Cortex of kidney (tissue), 1 donor: ENCODE measurements around the gene DYNC2H1.

Experiments
- DNase-seq: peaks from one replicate; lab custom pipeline; 2025; lab: John Stamatoyannopoulos, UW

The DYNC2H1 gene

DNA sequence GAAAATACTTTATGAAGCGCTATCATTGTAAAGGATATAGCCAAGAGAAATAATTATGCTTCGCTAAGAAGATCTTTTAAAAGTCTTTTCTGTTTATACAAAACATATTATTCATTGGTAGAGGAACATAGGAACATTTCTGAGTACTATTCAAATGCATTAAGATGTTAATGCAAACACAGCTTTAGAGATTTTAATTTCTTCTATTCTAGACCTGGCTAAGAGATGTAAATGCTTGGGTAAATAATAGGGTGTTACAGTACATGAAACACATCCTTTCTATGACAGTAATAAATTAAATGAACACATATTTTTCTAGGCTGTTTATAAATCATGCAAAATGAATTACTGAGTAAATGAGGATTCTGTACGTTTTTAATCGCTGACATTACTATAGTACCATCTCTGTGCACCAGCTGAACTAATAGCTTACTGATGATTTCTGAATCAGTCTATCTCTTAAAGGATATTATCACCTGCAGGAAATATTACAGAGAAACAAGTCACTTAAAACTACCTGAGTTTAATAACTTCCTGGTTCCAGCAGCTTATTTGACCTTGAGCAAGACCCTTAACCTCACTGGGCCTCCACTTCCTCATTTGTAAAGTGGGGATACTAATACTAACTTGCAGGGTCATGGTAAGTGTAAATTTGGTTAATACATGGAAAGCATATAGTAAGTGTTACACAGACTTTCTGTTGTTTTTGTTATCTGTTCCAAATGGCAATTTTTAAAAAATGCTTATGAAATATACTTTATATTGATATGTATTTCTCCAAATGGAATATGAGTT, 344.9 kb downstream of the DYNC2H1 start:
- no peak for DNase-seq

DNA sequence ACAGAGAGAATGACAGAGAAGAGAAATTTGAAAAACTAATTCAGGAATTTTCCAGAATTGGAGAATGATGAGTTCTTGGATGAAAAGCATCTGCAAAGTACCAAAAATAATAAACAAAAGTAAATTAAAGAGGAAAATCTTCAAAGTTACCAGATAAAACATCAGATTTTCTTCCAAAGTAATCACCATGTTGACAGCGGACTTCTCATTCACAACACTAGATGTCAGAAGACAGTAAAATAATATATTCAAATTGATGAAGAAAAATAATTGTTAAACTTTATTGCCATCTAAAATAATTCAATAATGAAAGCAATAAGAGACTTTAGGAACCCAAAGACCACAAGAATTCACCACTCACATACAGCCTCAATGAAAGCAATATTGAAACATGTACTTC, 355.2 kb downstream of the DYNC2H1 start:
- DNase-seq: no peak

GRCh38 chr11:103465555-103466140, 356.4 kb downstream of the DYNC2H1 start:
- no peak for DNase-seq

DNA sequence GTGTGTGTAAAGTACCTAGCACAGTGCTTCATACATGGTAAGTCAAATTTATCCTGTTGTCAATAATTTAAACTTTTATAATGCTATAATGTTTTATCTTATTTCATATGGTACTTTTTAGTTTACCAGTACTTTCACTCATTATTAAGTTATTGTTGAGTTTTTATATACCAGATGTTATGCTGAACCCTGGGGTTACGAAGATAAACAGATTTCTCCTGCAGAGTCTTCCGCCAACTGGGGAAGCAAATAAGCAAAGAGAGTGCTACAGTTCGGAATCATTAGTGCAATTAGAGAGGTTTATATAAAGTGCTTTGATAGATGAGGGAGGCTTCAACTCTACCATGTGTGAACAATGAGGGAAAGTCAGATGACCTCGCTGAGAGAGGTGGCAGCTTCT, 362.3 kb downstream of the DYNC2H1 start:
- no peak for DNase-seq

GRCh38 chr11:103476874-103477273, 367.6 kb downstream of the DYNC2H1 start:
- no peak for DNase-seq

DNA sequence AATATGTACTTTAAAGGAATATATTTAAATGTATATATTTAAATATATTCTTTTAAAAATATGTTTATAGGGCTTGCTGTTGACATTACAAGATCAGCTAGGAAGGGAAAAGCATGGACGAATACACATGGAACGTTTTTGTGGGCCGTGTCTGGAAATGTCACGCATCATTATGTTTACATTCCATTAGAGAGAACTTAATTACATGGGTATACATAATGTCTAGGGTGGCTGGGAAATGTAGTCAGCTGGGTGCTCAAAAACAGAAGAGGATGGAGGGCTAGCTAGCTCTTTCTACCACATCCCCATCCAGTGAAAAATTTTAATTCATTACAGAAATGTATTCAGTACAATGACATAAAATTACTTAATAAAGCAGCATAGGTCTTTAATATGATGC, 371.2 kb downstream of the DYNC2H1 start:
- no peak for DNase-seq

- DNase-seq: no peak
Measured at GRCh38 chr11:103483996-103484395, 374.8 kb downstream of the DYNC2H1 start.

DNA sequence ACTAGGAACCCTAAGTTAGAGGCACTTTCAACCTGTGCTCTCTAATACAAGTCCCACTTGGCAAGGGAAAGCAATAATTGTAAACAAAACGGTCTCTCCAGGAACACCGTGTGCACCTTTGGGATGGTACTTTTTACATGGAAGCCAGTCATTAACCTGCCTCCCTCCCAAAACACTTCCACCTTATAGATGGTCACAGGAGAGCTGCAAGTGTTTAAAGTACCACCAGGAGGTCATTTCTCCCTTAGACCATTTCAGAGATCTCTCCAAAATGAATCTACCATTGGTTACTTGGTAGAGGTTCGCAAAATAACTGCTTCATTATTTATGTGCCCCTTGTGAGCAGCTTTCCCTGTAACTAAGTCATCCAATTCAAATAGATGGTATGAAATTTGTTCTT, 375.3 kb downstream of the DYNC2H1 start:
- no peak for DNase-seq

DNA sequence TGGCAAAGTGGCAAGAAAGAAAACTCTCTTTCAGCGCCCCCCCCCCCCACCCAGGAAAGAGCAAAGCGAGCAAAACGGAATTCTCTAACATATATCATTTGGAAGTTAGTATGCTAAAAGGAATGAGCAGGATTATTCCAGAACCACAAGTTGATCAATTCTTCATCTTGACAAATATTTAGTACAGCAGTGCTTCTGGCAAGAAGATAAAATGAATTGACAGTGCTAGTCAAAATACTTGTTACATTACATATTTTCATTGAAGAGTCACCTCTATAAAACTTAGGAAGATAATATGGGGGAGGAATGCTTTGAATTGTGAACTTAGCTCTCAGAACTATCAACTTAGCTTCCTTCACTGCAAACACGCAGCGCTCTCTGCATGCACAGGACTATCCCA, 377.4 kb downstream of the DYNC2H1 start:
- DNase-seq: no peak

GRCh38 chr11:103487113-103487512, 377.9 kb downstream of the DYNC2H1 start:
- no peak for DNase-seq

- no peak for DNase-seq
Measured at GRCh38 chr11:103488031-103488461, 378.8 kb downstream of the DYNC2H1 start.

DNA sequence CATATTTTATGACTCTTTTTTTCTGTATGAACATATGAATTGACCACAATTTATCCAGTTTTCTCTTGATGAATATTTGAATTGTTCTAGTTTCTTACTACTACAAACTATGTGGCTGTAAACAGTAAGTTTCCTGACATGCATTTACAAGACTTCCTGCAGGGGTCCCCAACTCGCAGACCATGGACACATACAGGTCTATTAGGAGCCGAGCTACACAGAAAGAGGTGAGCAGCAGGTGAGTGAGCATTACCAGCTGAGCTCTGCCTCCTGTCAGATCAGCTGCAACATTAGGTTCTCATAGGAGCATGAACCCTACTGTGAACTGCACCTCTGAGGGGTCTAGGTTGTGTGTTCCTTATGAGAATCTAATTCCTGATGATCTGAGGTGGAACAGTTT, 379.4 kb downstream of the DYNC2H1 start:
- no peak for DNase-seq

DNA sequence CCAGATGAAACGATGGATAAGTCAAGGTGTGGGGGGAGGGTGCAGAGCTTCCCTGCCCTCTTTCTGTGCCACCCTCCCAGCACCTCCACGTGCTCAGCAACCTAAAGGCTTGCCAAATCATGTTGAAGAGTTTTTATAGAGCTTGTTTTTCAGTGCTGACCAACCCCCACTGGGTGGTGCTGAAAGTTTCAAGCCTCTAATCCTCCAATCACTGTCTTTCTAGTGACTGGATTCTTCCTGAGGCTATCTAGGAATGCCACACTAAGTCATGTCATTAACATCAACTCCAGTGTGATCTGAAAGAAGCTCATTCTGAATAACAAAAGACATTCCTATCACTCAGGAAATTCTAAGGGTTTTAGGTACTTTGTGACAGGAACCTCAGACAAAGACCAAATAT, 382.6 kb downstream of the DYNC2H1 start:
- no peak for DNase-seq

DNA sequence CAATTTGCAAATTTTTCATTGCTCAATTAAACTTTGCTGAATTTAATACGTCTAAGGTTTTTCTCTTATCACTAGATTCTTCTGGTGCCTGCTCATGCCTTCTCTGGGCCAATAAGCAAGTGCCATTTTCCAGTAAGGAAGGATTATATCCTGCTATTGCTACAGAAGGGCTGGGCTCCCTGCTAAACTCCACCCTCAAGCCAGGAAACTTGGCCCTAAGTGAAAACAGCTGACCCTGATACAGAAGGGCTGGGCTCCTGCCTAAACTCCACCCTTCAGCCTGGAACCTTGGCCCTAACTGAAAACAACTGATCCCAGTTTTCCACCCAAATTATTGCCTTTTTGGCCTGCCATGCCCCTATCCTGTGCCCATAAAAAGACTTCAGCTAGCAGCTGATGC, 385.3 kb downstream of the DYNC2H1 start:
- no peak for DNase-seq

GRCh38 chr11:103497268-103497667, 388.0 kb downstream of the DYNC2H1 start:
- DNase-seq: no peak

DNA sequence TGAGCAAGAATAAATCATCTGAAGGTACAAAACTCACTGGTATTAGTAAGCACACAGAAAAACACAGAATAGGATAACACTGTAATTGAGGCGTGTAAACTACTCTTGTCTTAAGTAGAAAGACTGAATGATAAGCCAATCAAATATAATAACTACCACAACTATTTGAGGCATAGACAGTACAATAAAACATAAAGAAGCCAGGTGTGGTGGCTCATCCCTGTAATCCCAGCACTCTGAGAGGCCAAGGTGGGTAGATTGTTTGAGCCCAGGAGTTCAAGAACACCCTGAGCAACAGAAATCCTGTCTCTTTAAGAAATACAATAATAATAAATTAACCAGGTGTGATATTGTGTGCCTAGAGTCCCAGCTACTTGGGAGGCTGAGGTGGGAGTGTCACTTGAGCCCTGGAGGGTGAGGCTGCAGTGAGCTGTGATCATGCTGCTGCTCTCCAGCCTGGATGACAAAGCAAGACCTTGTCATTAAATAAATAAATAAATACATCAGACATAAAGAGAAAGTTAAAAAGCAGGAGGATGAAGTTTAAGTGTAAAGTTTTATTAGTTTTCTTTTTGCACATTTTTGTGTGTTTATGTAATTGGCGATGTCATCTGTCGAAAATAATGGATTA, 390.6 kb downstream of the DYNC2H1 start:
- no peak for DNase-seq

GRCh38 chr11:103515283-103515682, 406.1 kb downstream of the DYNC2H1 start:
- DNase-seq: no peak

DNA sequence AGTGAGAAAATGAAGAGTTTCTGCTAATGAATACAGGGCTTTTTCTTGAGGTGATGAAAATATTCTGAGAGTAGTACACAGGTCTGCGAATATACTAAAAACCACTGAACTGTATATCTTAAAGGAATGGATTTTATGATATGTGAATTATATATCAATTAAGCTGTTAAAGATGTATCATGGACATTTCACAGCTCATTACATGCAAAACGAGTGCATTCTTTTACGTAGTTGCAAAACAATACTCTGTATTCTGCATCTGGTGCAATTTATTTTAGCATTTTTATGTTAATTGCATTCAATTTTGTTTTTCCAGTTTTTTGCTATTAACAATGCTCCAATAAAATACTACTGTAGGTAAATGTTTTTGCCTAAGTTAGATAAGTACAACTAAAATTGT, 411.6 kb downstream of the DYNC2H1 start:
- DNase-seq: no peak

GRCh38 chr11:103525069-103525468, 415.8 kb downstream of the DYNC2H1 start:
- no peak for DNase-seq

GRCh38 chr11:103528046-103528445, 418.8 kb downstream of the DYNC2H1 start:
- DNase-seq: no peak

- DNase-seq: no peak
Measured at GRCh38 chr11:103528596-103528995, 419.4 kb downstream of the DYNC2H1 start.

- no peak for DNase-seq
Measured at GRCh38 chr11:103529181-103529684, 420.0 kb downstream of the DYNC2H1 start.
